ENCODE measurements around the gene CPSF2. TPM values are rescaled to one million over a fixed set of nuclear protein-coding genes. Genes with fewer than 3 reads are reported as not detected.
"Not testable (repeated sequence)": the region's sequence is repeated elsewhere in the genome, so short reads cannot be mapped to it uniquely, and the experiment has no call there.

CPSF2 gene
- total and polyA plus RNA-seq, 10 of the 15 experiments (the other 5 are each of a cell fraction or from before 2014, with no cell fraction given), result 18.2 to 71.8 (median 47.0) TPM

- Histone ChIP-seq H3K27ac (ENCODE audit: control insufficient read depth, insufficient read depth) (no peak overlapping the region), H3K9ac (ENCODE audit: control insufficient read depth, insufficient read depth, low read length) (no peak overlapping the region), H3K36me3 (ENCODE audit: control insufficient read depth in 2 of 2, insufficient read depth in 2 of 2, low read length in 1 of 2) (no peaks in the 10 kb centered on the region), H4K20me1 (ENCODE audit: control insufficient read depth, insufficient read depth) (no peaks in the 10 kb centered on the region), H3K9me3 (replicated peaks; ENCODE audit: control insufficient read depth, insufficient read depth, low read length) (no peaks in the 10 kb centered on the region; the same call in 2 of the 3 replicates), H3K4me1 (ENCODE audit: control insufficient read depth, insufficient read depth, low read length) (no peaks in the 10 kb centered on the region), H3K79me2 (ENCODE audit: control insufficient read depth, insufficient read depth, low read length) (no peaks in the 10 kb centered on the region), H3K4me2 (ENCODE audit: control insufficient read depth, insufficient read depth) (no peak overlapping the region), H3K4me3 (no peak overlapping the region), H3K27me3 (replicated peaks in 1 of 2; ENCODE audit: control insufficient read depth in 2 of 2, insufficient read depth in 2 of 2, low read length in 1 of 2) (no peaks in the 10 kb centered on the region), H2AFZ (ENCODE audit: control insufficient read depth, low read depth, low read length) (no peak overlapping the region)
- no peak for DNase-seq (ENCODE audit: low read depth, low spot score)
- 45% methylated on average over 2 of the region's 2 CpGs for WGBS (ENCODE audit: insufficient coverage, insufficient replicate concordance, low lambda C conversion rate, missing lambda C conversion rate)
- POLR2A ChIA-PET, result no interaction called here
- TF ChIP-seq NR2F1 (conservative IDR thresholded peaks at IDR 0.05) (no peak), ZSCAN29 (IDR thresholded peaks at IDR 0.05) (no peak), FOS (IDR thresholded peaks at IDR 0.05; ENCODE audit: borderline replicate concordance, extremely low read depth, insufficient read length) (no peak), HDAC6 (IDR thresholded peaks at IDR 0.05; ENCODE audit: unreplicated experiment) (no peak), ZNF687 (IDR thresholded peaks at IDR 0.05) (no peak), MXI1 (IDR thresholded peaks at IDR 0.05; ENCODE audit: low read depth, low read length) (no peak)
- TF ChIP-seq, protein P1, sequence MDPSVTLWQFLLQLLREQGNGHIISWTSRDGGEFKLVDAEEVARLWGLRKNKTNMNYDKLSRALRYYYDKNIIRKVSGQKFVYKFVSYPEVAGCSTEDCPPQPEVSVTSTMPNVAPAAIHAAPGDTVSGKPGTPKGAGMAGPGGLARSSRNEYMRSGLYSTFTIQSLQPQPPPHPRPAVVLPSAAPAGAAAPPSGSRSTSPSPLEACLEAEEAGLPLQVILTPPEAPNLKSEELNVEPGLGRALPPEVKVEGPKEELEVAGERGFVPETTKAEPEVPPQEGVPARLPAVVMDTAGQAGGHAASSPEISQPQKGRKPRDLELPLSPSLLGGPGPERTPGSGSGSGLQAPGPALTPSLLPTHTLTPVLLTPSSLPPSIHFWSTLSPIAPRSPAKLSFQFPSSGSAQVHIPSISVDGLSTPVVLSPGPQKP (IDR thresholded peaks at IDR 0.05; ENCODE audit: low read depth, low read length), result no peak
- RAD21 ChIA-PET (ENCODE audit: unreplicated experiment), result no interaction called here
- BruUV-seq (replicated peaks), result no TSS peak
- CTCF ChIA-PET, result no interaction called here
- no peak for ATAC-seq
- intact Hi-C loops (cut with micrococcal nuclease; ENCODE audit: unreplicated experiment) (no loop called here), in situ Hi-C loops (cut with MboI) (no loop called here)
- SMC1A ChIA-PET (ENCODE audit: uncharacterized antibody, unreplicated experiment), result no interaction called here
- FAIRE-seq, result no peak
Measured at GRCh38 chr14:92176476-92176875, 54.7 kb downstream of the CPSF2 start.

- H2AFZ ChIP-seq (ENCODE audit: control insufficient read depth, low read depth, low read length); ATAC-seq; H3K79me2 ChIP-seq (ENCODE audit: control insufficient read depth, insufficient read depth, low read length); H3K27ac ChIP-seq (ENCODE audit: control insufficient read depth, insufficient read depth); H3K4me2 ChIP-seq (ENCODE audit: control insufficient read depth, insufficient read depth); H3K36me3 ChIP-seq (ENCODE audit: control insufficient read depth in 2 of 2, insufficient read depth in 2 of 2, low read length in 1 of 2); DNase-seq (ENCODE audit: low read depth, low spot score); BruUV-seq (replicated peaks); CTCF ChIA-PET; POLR2A ChIA-PET; H3K27me3 ChIP-seq (replicated peaks in 1 of 2; ENCODE audit: control insufficient read depth in 2 of 2, insufficient read depth in 2 of 2, low read length in 1 of 2); FAIRE-seq; in situ Hi-C loops (cut with MboI); H3K4me3 ChIP-seq; intact Hi-C loops (cut with micrococcal nuclease; ENCODE audit: unreplicated experiment); H3K9me3 ChIP-seq (replicated peaks; ENCODE audit: control insufficient read depth, insufficient read depth, low read length); RAD21 ChIA-PET (ENCODE audit: unreplicated experiment); H3K9ac ChIP-seq (ENCODE audit: control insufficient read depth, insufficient read depth, low read length); SMC1A ChIA-PET (ENCODE audit: uncharacterized antibody, unreplicated experiment); H4K20me1 ChIP-seq (ENCODE audit: control insufficient read depth, insufficient read depth); H3K4me1 ChIP-seq (ENCODE audit: control insufficient read depth, insufficient read depth, low read length): not testable (repeated sequence)
Measured at GRCh38 chr14:92179178-92179577, 57.4 kb downstream of the CPSF2 start.

Data from GM12878 (cell line).